GM12892 (cell line): ENCODE results near the gene TSSC4.

Experiments
- POLR2A ChIP-seq: IDR thresholded peaks from 2 replicates; pipeline ENCODE4 v1.6.1; 2011; ENCODE audit warnings: low read depth, low read length, control low read depth
- POLR2AphosphoS5 ChIP-seq: IDR thresholded peaks from 2 replicates; pipeline ENCODE4 v1.6.1; 2011; ENCODE audit warnings: low read depth, low read length, control low read depth
- TAF1 ChIP-seq: IDR thresholded peaks from 2 replicates; pipeline ENCODE4 v1.6.1; 2011; ENCODE audit warnings: low read depth, mild to moderate bottlenecking, control low read depth, low read length, borderline replicate concordance

GRCh38 chr11:2366733-2367132 lies 33.8 kb upstream of the TSSC4 start:
- TF ChIP-seq TAF1, result no peak
- no peak for TF ChIP-seq POLR2AphosphoS5
- no peak for TF ChIP-seq POLR2A
